K562 (cell line): Measurements from ENCODE around the gene BOLA2. TPM values are rescaled to one million over a fixed set of nuclear protein-coding genes. Genes with fewer than 3 reads are reported as not detected.
"Not testable (repeated sequence)": the region's sequence is repeated elsewhere in the genome, so short reads cannot be mapped to it uniquely, and the experiment has no call there.

Source experiments
- ATAC-seq: fragments of 200-7000 bp; cut with Tn5 transposase; 3 replicates; pipeline ENCODE4 v1.9.1; 2020; ENCODE audit warnings: moderate library complexity
- BruUV-seq: library from RNA; stranded (reverse); fragments of 400-500 nt; replicated peaks from 2 replicates; lab custom pipeline; 2021; lab: Mats Ljungman, UMichigan
- CTCF ChIA-PET: fragments of 300-600 bp; formaldehyde crosslinking; extraction: SDS; loops from one replicate; lab custom pipeline; 2021; ENCODE audit warnings: low intra/inter-chr PET ratio; lab: Yijun Ruan, JAX
- POLR2A ChIA-PET: fragments of 300-600, 350-650 bp; sonication (Branson Sonifier 250); formaldehyde crosslinking; extraction: SDS; loops from one replicate; lab custom pipeline; 2021; ENCODE audit warnings: antibody characterized with exemption, inconsistent platforms; lab: Yijun Ruan, JAX
- DNase-seq, 4 experiments: peaks; one replicate each; pipeline versions ENCODE4 v3.0.0 to v3.0.0-alpha.2; 2011 to 2018; ENCODE audit warnings: low spot score in 3 of 4, mixed read lengths in 3 of 4; ENCODE audit errors: extremely low read depth in 1 of 4
- FAIRE-seq: peaks from 2 replicates; lab custom pipeline; 2011; peaks lifted over from hg19 to GRCh38; lab: Jason Lieb, UNC
- H2AFZ ChIP-seq: 2 replicates; pipeline ENCODE4 v1.6.0; 2011; ENCODE audit warnings: low read depth, low read length, control low read depth, inconsistent platforms
- H3K27ac ChIP-seq: fragments of 200-600 bp; 3 replicates; pipeline ENCODE4 v1.8.0; 2011; ENCODE audit warnings: low read depth, mild to moderate bottlenecking, control low read depth, inconsistent platforms, low read length, moderate library complexity, mixed read lengths; ENCODE audit errors: extremely low read depth
- H3K27me3 ChIP-seq, 2 experiments: fragments of 300-600 bp in 1 of 2; 2 replicates in 1 of 2; 3 replicates in 1 of 2; pipeline versions ENCODE4 v1.6.0 to v1.8.0; 2011; ENCODE audit warnings: inconsistent platforms in 2 of 2, low read length in 2 of 2, mild to moderate bottlenecking in 1 of 2, mixed read lengths in 1 of 2, moderate library complexity in 1 of 2; ENCODE audit not compliant: control insufficient read depth in 2 of 2, insufficient read depth in 2 of 2
- H3K36me3 ChIP-seq: fragments of 300-600 bp; 3 replicates; pipeline ENCODE4 v1.8.0; 2011; ENCODE audit warnings: mild to moderate bottlenecking, low read length, inconsistent platforms; ENCODE audit not compliant: control insufficient read depth, insufficient read depth
- H3K4me1 ChIP-seq, 2 experiments: fragments of 200-600 bp in 1 of 2; replicated peaks in 1 of 2; 2 replicates in 1 of 2; 3 replicates in 1 of 2; pipeline versions ENCODE4 v1.5.1 to v1.8.0; 2011; ENCODE audit warnings: inconsistent platforms in 2 of 2, low read length in 2 of 2, mild to moderate bottlenecking in 1 of 2, mixed read lengths in 1 of 2, moderate library complexity in 1 of 2; ENCODE audit not compliant: control insufficient read depth in 2 of 2, insufficient read depth in 2 of 2
- H3K4me2 ChIP-seq: 2 replicates; pipeline ENCODE4 v1.6.1; 2011; ENCODE audit warnings: low read length, control low read depth, inconsistent platforms, mixed read lengths; ENCODE audit not compliant: insufficient read depth
- H3K4me3 ChIP-seq: fragments of 200-600 bp; sonication (generic), shearing (Covaris generic); 2 replicates; pipeline ENCODE4 v1.5.1; 2016; ENCODE audit warnings: control low read depth, inconsistent platforms
- H3K79me2 ChIP-seq: fragments of 200-600 bp; 3 replicates; pipeline ENCODE4 v1.8.0; 2011; ENCODE audit warnings: low read length, inconsistent platforms; ENCODE audit not compliant: control insufficient read depth, insufficient read depth
- H3K9ac ChIP-seq, 2 experiments: 2 replicates each; pipeline versions ENCODE4 v1.6.0 to v1.6.1; 2011; ENCODE audit warnings: low read depth in 2 of 2, low read length in 2 of 2, control low read depth in 1 of 2, inconsistent platforms in 1 of 2, mild to moderate bottlenecking in 1 of 2, mixed read lengths in 1 of 2; ENCODE audit not compliant: insufficient read depth in 1 of 2
- H3K9me1 ChIP-seq: one replicate; pipeline ENCODE4 v1.6.0; 2011; ENCODE audit warnings: inconsistent platforms, mild to moderate bottlenecking, low read length, moderate library complexity; ENCODE audit not compliant: control insufficient read depth, insufficient read depth
- H3K9me3 ChIP-seq: replicated peaks from 2 replicates; pipeline ENCODE4 v1.5.1; 2011; ENCODE audit warnings: low read depth, low read length, inconsistent platforms; ENCODE audit not compliant: control insufficient read depth, insufficient read depth
- H4K20me1 ChIP-seq: replicated peaks from 2 replicates; pipeline ENCODE4 v1.6.1; 2011; ENCODE audit warnings: low read length, inconsistent platforms, mixed read lengths; ENCODE audit not compliant: control insufficient read depth, insufficient read depth
- WGBS: fragments of 100-300 bp; shearing (Covaris generic); methylation state at CpG from one replicate; pipeline ENCODE4 v1.1.6; 2016; ENCODE audit warnings: low coverage, mixed read lengths; ENCODE audit not compliant: insufficient coverage; ENCODE audit errors: missing lambda C conversion rate; 5-methylcytosine and 5-hydroxymethylcytosine counted together
- in situ Hi-C: fragments of 300-500 bp; cut with MboI; formaldehyde crosslinking; loops from 4 replicates; pipeline ENCODE4 v1.15.0; 2018; ENCODE audit warnings: inconsistent platforms, mixed read lengths
- intact Hi-C: fragments of 100-400 bp; cut with micrococcal nuclease; formaldehyde crosslinking; loops from 2 replicates; pipeline ENCODE4 v1.14.2; 2022
- polyA plus RNA-seq, 8 experiments: library from polyadenylated mRNA; depleted of rRNA in 4 of 8; stranded (reverse) in 5 of 8; unstranded in 3 of 8; fragments of >200 nt; fragmentation: Nextera tagmentation in 2 of 8; fragmentation: Illumina TruSeq in 1 of 8; extraction: Ambion mirVana in 2 of 8; extraction: Trizol in 1 of 8; gene quantifications; 2 replicates each; pipeline versions ENCODE4 v1.2.1 to v1.2.3, GENCODE V29; 2011 to 2014; ENCODE audit warnings: inconsistent platforms in 1 of 8, missing spikeins in 1 of 8
- total RNA-seq, 7 experiments: library from RNA; depleted of rRNA in 6 of 7; stranded (reverse); fragments of >200 nt in 6 of 7; fragmentation: Illumina TruSeq in 2 of 7; extraction: Trizol in 2 of 7; gene quantifications; 2 replicates each; pipeline versions ENCODE4 v1.2.1 to v1.2.3, GENCODE V29; 2011 to 2021; ENCODE audit warnings: low replicate concordance in 1 of 7

BOLA2 gene
- total and polyA plus RNA-seq, 9 of the 15 experiments (the other 6 are each of a cell fraction or from before 2014, with no cell fraction given): 6.3 to 115 (median 26.8) TPM

- CTCF ChIA-PET, H4K20me1 ChIP-seq, H3K9me1 ChIP-seq, H3K9me3 ChIP-seq, H3K36me3 ChIP-seq, H3K4me3 ChIP-seq, H3K4me2 ChIP-seq, H3K27me3 ChIP-seq, DNase-seq, H3K9ac ChIP-seq, H3K79me2 ChIP-seq, H3K4me1 ChIP-seq, FAIRE-seq, H3K27ac ChIP-seq, H2AFZ ChIP-seq, BruUV-seq, intact Hi-C loops, POLR2A ChIA-PET: not testable (repeated sequence)
- 100% methylated on average over 1 of the region's 6 CpGs for WGBS
- peak; percentile 68 for ATAC-seq
- in situ Hi-C loops: loop anchor here (25.0 kb wide), 3 partner anchors 668 to 1168 kb away; partner anchors contain the start of genes CD2BP2, MYL11 and TBC1D10B
Measured at GRCh38 chr16:29469660-29470059, 15.5 kb upstream of the BOLA2 start.

- H3K4me3 ChIP-seq, H3K4me1 ChIP-seq, H3K9me1 ChIP-seq, DNase-seq, H4K20me1 ChIP-seq, ATAC-seq, H2AFZ ChIP-seq, CTCF ChIA-PET, H3K4me2 ChIP-seq, H3K9me3 ChIP-seq, BruUV-seq, FAIRE-seq, H3K27ac ChIP-seq, intact Hi-C loops, H3K79me2 ChIP-seq, POLR2A ChIA-PET, H3K36me3 ChIP-seq, H3K27me3 ChIP-seq, H3K9ac ChIP-seq: not testable (repeated sequence)
- in situ Hi-C loops: loop anchor here (25.0 kb wide), 3 partner anchors 669 to 1169 kb away; partner anchors contain the start of genes CD2BP2, MYL11 and TBC1D10B
- WGBS: no CpG with 5 or more reads among the region's 10 CpGs
Measured at GRCh38 chr16:29467654-29468366, 13.7 kb upstream of the BOLA2 start.

GRCh38 chr16:29466904-29467303, 12.8 kb upstream of the BOLA2 start:
- H3K27ac ChIP-seq, H3K9me1 ChIP-seq, CTCF ChIA-PET, H3K4me1 ChIP-seq, BruUV-seq, H3K9me3 ChIP-seq, H4K20me1 ChIP-seq, H3K4me2 ChIP-seq, POLR2A ChIA-PET, H3K9ac ChIP-seq, intact Hi-C loops, H3K27me3 ChIP-seq, H3K4me3 ChIP-seq, H3K36me3 ChIP-seq, DNase-seq, H3K79me2 ChIP-seq, H2AFZ ChIP-seq, FAIRE-seq: not testable (repeated sequence)
- no CpG with 5 or more reads among the region's 33 CpGs for WGBS
- ATAC-seq: peak; percentile 56
- in situ Hi-C loops: loop anchor here (25.0 kb wide), 3 partner anchors 670 to 1170 kb away; partner anchors contain the start of genes CD2BP2, MYL11 and TBC1D10B
